ELR (cell line): Measurements from ENCODE around the gene PDE10A.
"Not testable (repeated sequence)": the region's sequence is repeated elsewhere in the genome, so short reads cannot be mapped to it uniquely, and the experiment has no call there.

Experiments
- DNase-seq: peaks from one replicate; pipeline ENCODE4 v3.0.0-alpha.2; 2015; ENCODE audit warnings: low read depth

PDE10A gene

DNA sequence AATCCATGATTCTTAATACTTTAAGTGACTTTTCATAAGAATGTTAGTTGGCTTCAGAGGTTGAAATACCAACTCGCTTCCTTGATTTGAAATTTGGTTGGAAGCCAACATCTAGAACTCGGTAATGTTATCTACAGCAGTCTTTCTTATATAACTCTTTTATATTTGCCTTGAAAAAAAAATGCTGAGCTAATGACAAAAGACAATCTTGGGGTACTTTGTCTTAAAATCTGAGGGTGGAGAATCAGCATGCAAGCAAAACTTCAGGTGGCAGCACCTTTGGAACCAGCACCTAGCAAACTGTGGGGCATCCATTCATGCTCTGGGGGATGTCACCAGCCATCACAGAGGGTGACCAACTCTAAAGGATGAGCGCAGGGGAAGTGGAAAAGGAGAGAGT lies 76.3 kb downstream of the PDE10A start:
- no peak for DNase-seq

DNA sequence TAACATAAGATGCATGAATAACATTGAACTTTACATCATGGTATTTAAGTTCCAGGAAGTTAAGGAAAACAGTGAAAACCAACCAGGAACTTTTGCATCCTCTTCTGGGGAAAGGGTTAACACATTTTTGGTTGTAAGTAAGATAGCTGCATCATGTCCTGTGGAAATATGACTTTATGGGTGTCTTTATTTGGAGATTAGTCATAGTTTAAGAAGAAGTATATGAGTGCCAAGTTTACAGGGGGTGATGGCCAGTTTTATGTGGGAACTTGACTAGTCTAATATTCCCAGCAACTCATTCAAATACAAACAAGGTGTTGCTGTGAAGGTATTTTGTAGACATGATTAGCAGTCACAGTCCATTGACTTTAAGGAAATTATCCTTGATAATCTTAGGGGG lies 78.0 kb downstream of the PDE10A start:
- no peak for DNase-seq

DNA sequence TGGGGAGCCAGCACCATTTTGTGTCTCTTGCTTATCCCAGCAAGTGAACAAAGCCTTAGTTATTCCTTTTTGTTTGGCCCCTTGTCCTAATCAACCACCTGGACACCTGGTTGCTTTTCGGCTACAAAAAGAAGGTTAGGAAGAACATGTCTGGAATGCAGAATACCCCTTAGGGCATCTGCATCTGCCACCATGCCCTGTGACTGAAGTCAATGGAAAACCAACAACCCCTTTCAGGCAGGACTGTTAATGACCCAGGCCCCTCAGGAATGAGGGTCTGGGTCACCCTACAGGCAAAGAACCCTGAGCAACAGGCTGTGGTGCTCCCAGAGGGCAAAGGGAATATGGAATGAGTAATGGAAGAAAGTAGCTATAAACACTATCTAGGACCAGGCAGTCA lies 78.5 kb downstream of the PDE10A start:
- no peak for DNase-seq

DNA sequence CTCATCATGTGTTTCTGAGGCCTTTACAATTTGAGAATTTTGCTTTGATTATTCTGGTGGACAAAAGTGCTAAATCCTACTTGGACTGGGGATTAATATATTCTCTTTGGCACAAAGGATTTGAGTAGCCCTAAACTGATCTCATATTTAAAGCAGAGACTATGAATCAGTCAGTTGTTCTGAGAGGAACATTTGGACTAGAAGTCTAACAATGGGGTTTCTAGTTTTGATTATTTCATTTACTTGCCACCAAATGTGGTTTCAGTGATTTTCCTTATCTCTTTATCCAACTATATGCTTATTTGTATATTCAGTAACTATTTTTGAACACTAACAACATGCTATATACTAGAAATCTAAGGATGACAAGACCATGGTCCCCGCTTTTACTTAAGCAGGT lies 81.4 kb downstream of the PDE10A start:
- DNase-seq = no peak

GRCh38 chr6:165580136-165580535 lies 82.9 kb downstream of the PDE10A start:
- no peak for DNase-seq

DNA sequence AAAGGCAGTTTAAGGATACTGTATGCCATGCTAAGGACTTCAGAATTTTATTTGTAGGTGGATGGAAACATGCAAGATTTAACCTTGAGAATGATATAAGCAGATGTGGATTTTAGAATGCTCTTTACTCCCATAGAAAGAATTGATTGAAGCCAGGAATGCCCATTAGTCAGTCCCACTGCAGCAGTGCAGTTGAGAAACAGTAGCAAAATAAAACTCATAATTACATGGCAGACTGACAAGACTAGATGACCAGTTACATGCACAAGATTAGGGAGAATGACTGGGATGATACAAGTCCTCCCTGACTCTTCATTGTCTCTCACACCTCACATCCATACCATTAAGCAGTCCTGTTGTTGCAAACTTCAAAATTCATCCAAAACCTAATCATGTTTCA lies 83.9 kb downstream of the PDE10A start:
- DNase-seq = no peak

GRCh38 chr6:165577556-165577955 lies 85.5 kb downstream of the PDE10A start:
- no peak for DNase-seq

GRCh38 chr6:165575158-165575549 lies 87.9 kb downstream of the PDE10A start:
- no peak for DNase-seq

- DNase-seq = no peak
These were observed 88.6 kb downstream of the PDE10A start for GRCh38 chr6:165574220-165575157.

DNA sequence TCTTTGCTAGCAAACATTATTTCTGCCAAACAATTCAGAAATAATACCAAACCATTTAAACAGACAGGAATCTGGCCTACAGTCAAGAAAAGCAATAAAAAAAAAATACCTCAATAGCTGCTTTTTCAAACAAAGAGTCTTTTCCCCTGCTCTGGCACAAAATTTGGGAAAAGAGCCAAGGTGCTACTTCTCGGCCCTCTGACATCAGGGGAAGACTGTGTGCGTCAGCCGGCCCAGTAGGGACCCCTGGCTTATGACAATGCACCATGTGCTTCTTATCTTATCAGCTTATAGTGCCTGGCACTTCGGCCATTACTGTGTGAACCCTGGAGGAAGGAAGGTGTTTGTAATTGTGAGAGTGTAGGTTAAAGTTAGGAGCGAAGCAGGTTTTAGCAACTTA lies 89.4 kb downstream of the PDE10A start:
- no peak for DNase-seq

GRCh38 chr6:165571721-165572132 lies 91.3 kb downstream of the PDE10A start:
- DNase-seq = no peak

DNA sequence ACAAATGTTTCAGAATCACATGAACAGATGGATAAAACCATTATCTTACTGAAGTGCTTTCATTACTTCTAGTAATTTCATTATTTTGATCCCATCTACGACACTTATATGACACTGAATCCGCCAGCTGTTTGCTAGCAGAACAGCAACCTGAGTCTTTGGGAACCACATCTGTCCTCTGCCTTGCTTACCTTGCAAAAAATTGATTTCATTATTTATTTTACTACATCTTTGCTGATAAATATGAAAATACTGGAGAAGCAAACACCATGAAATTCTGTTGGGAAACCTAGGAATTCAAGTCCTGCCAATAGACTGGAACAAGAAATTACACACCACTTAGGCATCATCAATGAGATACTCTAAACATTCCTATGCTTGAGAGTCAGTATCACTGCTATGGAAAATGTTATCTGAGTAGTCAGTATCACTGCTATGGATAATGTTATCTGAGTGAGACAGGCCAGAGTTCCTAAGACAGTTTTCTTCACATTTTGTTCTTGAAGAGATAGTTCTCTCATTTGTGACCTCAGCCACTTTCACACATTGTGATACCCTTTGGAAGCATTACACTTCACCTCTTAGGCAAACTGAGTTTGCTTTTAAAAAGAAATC lies 91.9 kb downstream of the PDE10A start:
- DNase-seq = no peak

DNA sequence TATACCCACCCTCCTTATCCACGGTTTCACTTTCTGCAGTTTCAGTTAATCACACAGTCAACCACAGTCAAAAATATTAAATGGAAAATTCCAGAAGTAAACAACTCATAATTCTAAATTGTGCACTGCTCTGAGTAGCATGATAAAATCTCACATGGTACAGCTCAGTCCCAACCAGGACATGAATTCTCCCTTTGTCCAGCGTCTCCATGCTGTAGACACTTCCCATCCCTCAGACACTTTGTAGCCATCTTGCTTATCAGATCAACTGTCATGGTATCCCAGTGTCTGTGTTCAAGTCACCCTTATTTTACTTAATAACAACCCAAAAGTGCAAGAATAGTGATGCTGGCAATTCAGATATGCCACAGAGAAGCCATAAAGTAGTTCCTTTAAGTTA lies 94.7 kb downstream of the PDE10A start:
- no peak for DNase-seq

DNA sequence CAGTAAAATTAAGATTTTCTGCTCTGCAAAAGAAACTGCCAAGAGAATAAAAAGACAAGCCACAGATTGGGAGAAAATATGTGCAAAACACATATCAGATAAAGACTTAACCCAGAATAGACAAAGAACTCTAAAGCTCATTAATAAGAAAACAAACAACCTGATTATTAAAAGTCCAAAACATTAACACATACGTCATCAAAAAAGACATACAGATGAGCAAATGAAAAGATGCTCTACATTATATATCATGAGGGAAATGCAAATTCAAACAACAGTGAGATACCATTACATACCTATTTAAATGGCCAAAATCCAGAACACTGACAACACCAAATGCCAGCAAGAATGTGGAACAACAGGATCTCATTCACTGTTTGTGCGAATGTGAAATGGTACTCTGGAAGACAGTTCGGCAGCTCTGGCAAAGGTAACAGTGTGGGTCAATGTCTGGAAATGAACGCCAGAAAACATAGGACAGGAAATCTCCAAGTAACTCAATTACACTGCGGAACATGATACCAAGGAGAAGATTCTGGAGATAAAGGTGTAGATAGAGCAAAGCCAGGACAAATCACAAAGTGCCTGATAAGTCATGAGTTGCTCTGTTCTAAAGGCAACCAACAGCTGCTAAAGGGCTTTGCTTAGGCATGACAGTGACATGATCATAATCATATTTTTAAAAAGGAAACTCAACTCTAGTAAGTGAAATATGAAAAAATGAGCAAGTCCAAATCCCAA lies 96.8 kb downstream of the PDE10A start:
- DNase-seq = no peak

GRCh38 chr6:165562421-165563090 lies 100.5 kb downstream of the PDE10A start:
- DNase-seq = no peak

DNA sequence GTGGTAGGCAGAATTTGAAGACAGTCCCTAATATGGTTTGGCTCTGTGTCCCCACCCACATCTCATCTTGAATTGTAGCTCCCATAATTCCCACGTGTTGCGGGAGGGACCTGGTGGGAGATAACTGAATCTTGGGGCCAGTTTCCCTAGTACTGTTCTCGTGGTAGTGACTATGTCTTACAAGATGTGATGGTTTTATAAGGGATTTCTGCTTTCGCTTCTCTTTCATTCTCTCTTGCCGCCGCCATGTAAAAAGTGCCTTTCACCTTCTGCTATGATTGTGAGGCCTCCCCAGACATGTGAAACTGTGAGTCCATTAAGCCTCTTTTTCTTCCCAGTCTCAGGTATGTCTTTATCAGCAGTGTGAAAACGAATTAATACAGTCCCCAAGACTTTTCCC lies 103.4 kb downstream of the PDE10A start:
- DNase-seq = no peak

DNA sequence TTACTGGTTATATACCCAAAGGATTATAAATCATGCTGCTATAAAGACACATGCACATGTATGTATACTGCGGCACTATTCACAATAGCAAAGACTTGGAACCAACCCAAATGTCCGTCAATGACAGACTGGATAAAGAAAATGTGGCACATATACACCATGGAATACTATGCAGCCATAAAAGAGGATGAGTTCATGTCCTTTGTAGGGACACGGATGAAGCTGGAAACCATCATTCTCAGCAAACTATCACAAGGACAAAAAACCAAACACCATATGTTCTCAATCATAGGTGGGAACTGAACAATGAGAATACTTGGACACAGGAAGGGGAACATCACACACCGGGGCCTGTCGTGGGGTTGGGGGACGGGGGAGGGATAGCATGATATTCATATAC lies 104.9 kb downstream of the PDE10A start:
- DNase-seq = not testable (repeated sequence)

DNA sequence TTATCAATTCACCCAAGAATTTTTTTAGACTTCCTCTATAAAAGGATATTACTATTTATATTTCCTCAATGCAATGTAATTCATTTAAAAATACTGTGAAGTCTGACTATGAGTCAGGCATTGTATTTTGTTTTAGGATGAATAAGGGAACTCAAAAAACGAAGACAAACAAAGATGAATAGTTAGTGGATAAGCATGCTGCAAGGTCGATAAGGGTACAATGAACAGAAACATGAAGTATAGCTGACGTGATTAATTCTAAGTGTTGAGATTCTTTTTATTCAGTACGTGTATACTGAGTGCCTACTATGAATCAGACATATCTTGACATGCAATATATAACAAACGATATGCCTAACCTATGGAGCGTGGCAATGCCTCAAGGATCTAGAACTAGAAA lies 105.4 kb downstream of the PDE10A start:
- no peak for DNase-seq

- DNase-seq = no peak
These were observed 106.8 kb downstream of the PDE10A start for GRCh38 chr6:165556116-165556843.

- DNase-seq = not testable (repeated sequence)
These were observed 108.4 kb downstream of the PDE10A start for GRCh38 chr6:165554644-165555043.

DNA sequence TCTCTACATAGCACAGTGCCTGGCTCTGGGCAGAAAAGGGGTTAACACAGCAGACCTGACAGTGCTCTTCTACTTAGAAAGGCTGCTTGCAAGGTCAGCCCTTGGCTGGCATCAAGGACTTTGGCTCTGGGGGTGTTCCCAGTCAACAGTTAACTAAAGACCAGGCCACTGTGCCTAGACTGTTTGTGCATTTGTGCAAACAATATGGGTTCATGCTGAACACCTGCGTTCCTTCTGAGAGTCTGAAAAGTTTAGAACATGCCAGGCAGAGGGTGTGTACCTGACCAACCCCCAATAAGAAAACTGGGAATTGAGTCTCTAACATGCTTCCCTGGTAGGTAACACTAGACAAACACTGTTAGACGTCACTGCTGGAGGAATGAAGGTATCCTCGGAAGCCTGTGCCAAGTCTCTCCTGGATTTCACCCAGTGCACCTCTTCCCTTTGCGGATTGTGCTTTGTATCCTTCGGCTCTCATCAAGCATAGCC lies 110.7 kb downstream of the PDE10A start:
- no peak for DNase-seq
